GM12878 (cell line): ENCODE data around the gene TCF7.
"Not testable (repeated sequence)": the region's sequence is repeated elsewhere in the genome, so short reads cannot be mapped to it uniquely, and the experiment has no call there.

ENCODE experiments used
- CTCF ChIP-seq, 3 experiments: IDR thresholded peaks in 2 of 3; conservative IDR thresholded peaks in 1 of 3; 2 replicates each; pipeline ENCODE4 v1.5.1; 2011; ENCODE audit warnings: low read depth in 3 of 3, low read length in 3 of 3, mild to moderate bottlenecking in 3 of 3, control low read depth in 2 of 3, moderate library complexity in 2 of 3, inconsistent platforms in 1 of 3, mixed read lengths in 1 of 3; ENCODE audit not compliant: control insufficient read depth in 2 of 3, insufficient read depth in 1 of 3; ENCODE audit errors: extremely low read depth in 1 of 3
- EP300 ChIP-seq, 2 experiments: fragments of 150-350 bp in 1 of 2; IDR thresholded peaks; 2 replicates each; pipeline ENCODE4 v1.6.1; 2011 to 2012; ENCODE audit warnings: low read depth in 2 of 2, low read length in 2 of 2, borderline replicate concordance in 1 of 2, improper control_type of control experiment in 1 of 2, inconsistent platforms in 1 of 2; ENCODE audit not compliant: control insufficient read depth in 1 of 2

DNA sequence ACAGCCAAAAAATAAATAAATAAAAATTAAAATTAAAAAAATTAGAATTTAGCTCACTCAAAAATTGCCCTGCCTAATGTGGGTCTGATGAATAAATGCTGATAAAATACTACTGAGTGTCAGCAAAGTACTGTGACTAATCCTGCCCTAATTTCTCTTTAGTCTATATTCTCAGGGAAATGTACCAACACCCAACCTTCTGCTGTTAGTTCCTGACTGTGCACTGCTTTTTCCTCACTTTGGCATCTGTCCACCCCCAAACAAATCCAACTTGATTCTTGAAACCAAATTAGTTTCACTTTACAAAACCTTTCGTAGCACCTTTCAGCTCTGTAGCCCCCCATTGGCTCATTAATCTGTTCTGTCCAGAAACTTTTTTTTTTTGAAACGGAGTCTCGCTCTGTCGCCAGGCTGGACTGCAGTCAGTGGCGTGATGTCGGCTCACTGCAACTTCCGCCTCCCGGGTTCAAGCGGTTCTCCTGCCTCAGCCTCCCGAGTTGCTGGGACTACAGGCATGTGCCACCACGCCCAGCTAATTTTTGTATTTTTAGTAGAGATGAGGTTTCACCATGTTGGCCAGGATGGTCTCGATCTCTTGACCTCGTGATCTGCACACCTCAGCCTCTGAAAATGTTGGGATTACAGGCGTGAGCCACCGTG, 37.8 kb downstream of the TCF7 start:
- TF ChIP-seq CTCF (IDR thresholded peaks at IDR 0.05 in 2 of 3, conservative IDR thresholded peaks at IDR 0.05 in 1 of 3; ENCODE audit: control insufficient read depth in 2 of 3, extremely low read depth in 1 of 3, insufficient read depth in 1 of 3, low read depth in 3 of 3, low read length in 3 of 3); EP300 (IDR thresholded peaks at IDR 0.05; ENCODE audit: borderline replicate concordance in 1 of 2, control insufficient read depth in 1 of 2, low read depth in 2 of 2, low read length in 2 of 2): not testable (repeated sequence)
